Transverse colon (tissue), 4 donors: ENCODE measurements around the gene SAA1.

Experiments used
- CTCF ChIP-seq, 5 experiments: fragments of 200-600 bp in 3 of 5; fragments of 450-650 bp in 2 of 5; sonication (generic) in 3 of 5; IDR thresholded peaks; 1 replicate in 2 of 5; 2 replicates in 3 of 5; pipeline ENCODE4 v1.5.1; 2016 to 2017; ENCODE audit warnings: antibody characterized with exemption in 5 of 5, inconsistent platforms in 3 of 5, mild to moderate bottlenecking in 2 of 5, moderate library complexity in 1 of 5
- EP300 ChIP-seq: sonication (generic); formaldehyde crosslinking; IDR thresholded peaks from one replicate; pipeline ENCODE4 v1.6.1; 2017; ENCODE audit warnings: antibody characterized with exemption, low read depth
- POLR2A ChIP-seq: fragments of 450-650 bp; IDR thresholded peaks from one replicate; pipeline ENCODE4 v1.6.1; 2016; ENCODE audit warnings: antibody characterized with exemption, mild to moderate bottlenecking, moderate library complexity
- POLR2AphosphoS5 ChIP-seq, 3 donors: sonication (generic); formaldehyde crosslinking; IDR thresholded peaks; one replicate each; pipeline ENCODE4 v1.6.1; 2016; ENCODE audit warnings: antibody characterized with exemption in 3 of 3

- TF ChIP-seq POLR2A, result no peak
- no peak for TF ChIP-seq EP300
- TF ChIP-seq CTCF (IDR thresholded peaks at IDR 0.05), result no peak
- TF ChIP-seq POLR2AphosphoS5 (IDR thresholded peaks at IDR 0.05), result no peak
Measured at GRCh38 chr11:18312663-18313420, 46.8 kb downstream of the SAA1 start.
